GM12872 (cell line): ENCODE results near the gene PARD6G.

ENCODE experiments used
- CTCF ChIP-seq: IDR thresholded peaks from 3 replicates; pipeline ENCODE4 v1.5.1; 2011; ENCODE audit warnings: low read depth, mild to moderate bottlenecking, low read length, moderate library complexity; ENCODE audit not compliant: insufficient read depth

PARD6G gene

DNA sequence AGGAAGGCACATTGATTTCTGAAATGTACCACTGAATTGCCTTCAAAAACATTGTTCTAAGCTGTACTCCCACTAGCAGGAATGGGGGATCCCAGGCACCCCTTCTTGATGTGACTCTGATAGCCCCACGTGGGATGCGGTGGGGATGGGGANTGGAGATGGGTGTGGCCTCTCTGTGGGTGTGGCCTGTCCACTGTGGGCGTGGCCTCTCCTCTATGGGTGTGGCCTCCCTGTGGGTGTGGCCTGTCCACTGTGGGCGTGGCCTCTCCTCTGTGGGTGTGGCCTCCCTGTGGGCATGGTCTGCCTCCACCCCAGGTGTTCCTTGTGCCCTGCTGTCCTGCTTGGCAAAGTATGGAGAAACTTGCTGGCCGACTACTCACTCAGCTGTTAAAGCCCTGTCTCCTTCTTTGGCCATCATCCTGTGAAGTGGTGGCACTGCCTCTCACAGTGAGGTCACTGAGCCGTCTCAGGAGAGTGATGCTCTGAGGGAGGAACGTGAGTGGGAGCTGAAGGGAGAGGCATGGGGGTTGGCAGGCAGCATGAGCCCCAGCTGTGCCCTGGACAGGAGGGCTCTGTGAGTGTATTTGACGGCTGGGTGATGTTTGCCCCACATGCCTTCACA, 6.7 kb upstream of the PARD6G start:
- no peak for TF ChIP-seq CTCF

DNA sequence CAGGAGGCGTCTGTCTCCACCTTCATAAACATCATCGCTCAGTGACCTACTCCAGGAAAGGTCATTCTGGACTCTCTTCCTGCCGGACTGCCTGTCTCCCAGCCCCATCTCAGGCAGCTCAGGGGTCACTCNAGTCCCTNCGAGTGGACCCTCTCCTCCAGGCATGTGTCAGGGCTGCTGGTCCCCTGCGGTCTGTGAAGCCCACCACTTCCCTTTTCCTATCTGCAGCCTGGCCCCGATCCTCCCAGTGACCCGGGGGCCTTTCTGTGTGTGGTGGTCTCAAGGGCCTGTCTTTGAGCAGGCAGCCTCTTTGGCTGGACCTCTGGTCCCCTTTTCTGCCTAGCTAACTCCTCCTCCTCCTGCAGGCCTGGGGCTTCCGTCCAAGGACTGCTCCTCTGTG, 5.9 kb upstream of the PARD6G start:
- TF ChIP-seq CTCF: no peak

DNA sequence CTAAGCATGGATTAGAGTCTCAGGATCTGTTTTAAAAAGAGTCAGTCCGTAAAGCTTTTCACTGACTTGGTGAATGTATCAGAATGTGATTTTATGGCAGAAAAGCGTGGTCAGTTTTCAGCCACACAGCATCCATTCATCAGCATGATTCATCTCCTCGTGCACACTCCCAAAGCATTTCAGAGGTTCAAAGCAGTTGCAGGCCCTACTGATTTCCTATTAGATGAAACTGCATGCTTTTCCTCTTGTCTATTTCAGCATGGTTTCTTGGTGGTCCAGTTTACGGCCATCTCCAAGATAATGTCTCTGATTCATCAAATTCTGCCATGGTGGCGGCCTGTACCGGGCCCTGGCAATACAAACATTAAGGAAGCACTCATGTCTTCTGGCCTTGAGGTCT, 4.8 kb upstream of the PARD6G start:
- no peak for TF ChIP-seq CTCF

DNA sequence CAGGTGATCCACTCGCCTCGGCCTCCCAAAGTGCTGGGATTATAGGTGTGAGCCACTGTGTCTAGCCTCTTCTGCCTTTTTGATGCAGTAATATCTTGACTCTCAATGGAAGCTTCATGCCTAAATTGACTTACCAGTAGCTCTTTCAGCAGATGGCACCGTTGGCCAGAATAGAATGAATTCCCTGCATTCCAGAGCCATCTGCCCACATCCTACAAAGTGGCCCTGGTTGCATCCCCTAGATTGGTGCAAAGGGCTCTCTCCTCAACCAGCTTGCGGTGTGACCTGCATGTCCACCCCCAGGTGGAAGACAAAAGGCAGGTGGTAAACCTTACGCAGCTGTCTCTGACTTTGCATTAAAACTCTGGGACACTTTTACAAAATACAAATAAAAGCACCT, 4.4 kb upstream of the PARD6G start:
- no peak for TF ChIP-seq CTCF

GRCh38 chr18:80250740-80251364, 3.5 kb upstream of the PARD6G start:
- no peak for TF ChIP-seq CTCF

- TF ChIP-seq CTCF: no peak
Measured at GRCh38 chr18:80249217-80250093, 2.1 kb upstream of the PARD6G start.

GRCh38 chr18:80246445-80247392, 595 bp downstream of the PARD6G start:
- no peak for TF ChIP-seq CTCF
